OCI-LY3 (cell line): ENCODE results near the gene PARP15.

Experiments
- EZH2phosphoT487 ChIP-seq: fragments of 200-600 bp; shearing (Covaris generic); IDR thresholded peaks from 2 replicates; pipeline ENCODE4 v1.6.1; 2018; ENCODE audit warnings: antibody characterized with exemption, mixed run types, low read depth
- TF ChIP-seq, protein P1 (sequence below): fragments of 200-600, 300-600 bp; sonication (generic); IDR thresholded peaks from 2 replicates; pipeline ENCODE4 v1.5.1; 2014; ENCODE audit warnings: antibody characterized with exemption, low read length, low read depth

- TF ChIP-seq, protein P1, sequence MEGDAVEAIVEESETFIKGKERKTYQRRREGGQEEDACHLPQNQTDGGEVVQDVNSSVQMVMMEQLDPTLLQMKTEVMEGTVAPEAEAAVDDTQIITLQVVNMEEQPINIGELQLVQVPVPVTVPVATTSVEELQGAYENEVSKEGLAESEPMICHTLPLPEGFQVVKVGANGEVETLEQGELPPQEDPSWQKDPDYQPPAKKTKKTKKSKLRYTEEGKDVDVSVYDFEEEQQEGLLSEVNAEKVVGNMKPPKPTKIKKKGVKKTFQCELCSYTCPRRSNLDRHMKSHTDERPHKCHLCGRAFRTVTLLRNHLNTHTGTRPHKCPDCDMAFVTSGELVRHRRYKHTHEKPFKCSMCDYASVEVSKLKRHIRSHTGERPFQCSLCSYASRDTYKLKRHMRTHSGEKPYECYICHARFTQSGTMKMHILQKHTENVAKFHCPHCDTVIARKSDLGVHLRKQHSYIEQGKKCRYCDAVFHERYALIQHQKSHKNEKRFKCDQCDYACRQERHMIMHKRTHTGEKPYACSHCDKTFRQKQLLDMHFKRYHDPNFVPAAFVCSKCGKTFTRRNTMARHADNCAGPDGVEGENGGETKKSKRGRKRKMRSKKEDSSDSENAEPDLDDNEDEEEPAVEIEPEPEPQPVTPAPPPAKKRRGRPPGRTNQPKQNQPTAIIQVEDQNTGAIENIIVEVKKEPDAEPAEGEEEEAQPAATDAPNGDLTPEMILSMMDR: no peak
- TF ChIP-seq EZH2phosphoT487: no peak
Measured at GRCh38 chr3:122587572-122587971, 10.1 kb downstream of the PARP15 start.
